ENCODE results near the gene CRYL1.

Gene CRYL1

GRCh38 chr13:20362484-20363041, 163.1 kb downstream of the CRYL1 start:
- DNase-seq = no peak

GRCh38 chr13:20360835-20361412, 164.7 kb downstream of the CRYL1 start:
- no peak for DNase-seq

GRCh38 chr13:20360041-20360491, 165.6 kb downstream of the CRYL1 start:
- DNase-seq = no peak

GRCh38 chr13:20359335-20359734, 166.3 kb downstream of the CRYL1 start:
- DNase-seq = no peak

DNA sequence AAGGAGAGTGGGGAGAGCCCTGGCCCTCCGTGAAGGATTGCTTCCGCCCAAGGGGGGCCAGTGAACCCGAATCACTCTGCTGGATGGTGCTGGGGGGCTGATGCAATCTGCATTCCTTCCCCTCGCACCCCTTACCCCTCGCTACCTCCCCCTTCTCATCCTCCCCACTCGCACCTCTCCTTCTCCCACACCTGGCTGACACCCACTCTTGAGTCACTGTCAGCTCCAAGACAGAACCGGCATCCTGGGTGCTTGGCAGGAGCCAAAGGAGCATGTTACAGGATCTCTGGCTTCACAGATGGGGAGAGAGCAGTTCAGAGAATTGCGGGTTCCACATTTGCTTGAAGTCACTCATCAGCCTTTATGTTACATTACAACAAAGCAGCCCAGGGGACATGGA, 167.6 kb downstream of the CRYL1 start:
- no peak for DNase-seq

- no peak for DNase-seq
Observed at GRCh38 chr13:20356444-20356843, 169.2 kb downstream of the CRYL1 start.

DNA sequence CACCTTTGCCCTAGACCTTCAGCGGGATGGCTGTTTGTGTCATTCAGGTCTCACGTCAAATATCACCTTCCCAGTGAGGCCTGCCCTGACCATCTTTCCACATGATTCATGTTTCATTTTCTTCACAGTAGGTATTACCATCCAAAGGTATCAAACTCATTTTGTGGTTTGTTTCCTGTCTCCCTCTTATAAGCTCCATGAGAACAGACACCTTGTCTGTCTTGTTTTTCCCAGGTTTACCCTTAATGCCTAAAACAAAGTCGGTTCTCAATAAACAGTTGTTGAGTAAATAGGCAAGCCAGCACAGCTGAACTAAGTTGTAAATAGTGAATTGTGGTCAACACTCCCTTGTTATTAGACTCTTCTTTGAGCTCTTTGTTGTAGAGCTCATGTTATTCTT, 170.9 kb downstream of the CRYL1 start:
- no peak for DNase-seq

GRCh38 chr13:20353973-20354372, 171.7 kb downstream of the CRYL1 start:
- DNase-seq = no peak
